GM23338 (cell line): ENCODE results near the gene DRC3. TPM values are rescaled to one million over a fixed set of nuclear protein-coding genes. Genes with fewer than 3 reads are reported as not detected.

Experiments
- ATAC-seq: fragments of 200-7000 bp; cut with Tn5 transposase; 3 replicates; pipeline ENCODE4 v1.9.1; 2020
- DNase-seq: peaks from one replicate; pipeline ENCODE4 v3.0.0-alpha.2; 2015; ENCODE audit warnings: low spot score
- H2AFZ ChIP-seq: fragments of 200-600 bp; sonication (generic); 2 replicates; pipeline ENCODE4 v1.8.0; 2016; ENCODE audit warnings: antibody characterized with exemption, mild to moderate bottlenecking, moderate library complexity
- H3F3A ChIP-seq: fragments of 200-600 bp; sonication (generic); replicated peaks from 2 replicates; pipeline ENCODE4 v1.8.0; 2017; ENCODE audit warnings: antibody characterized with exemption, mixed run types, low read depth
- H3K27ac ChIP-seq: fragments of 200-600 bp; sonication (generic); 2 replicates; pipeline ENCODE4 v1.6.1; 2016; ENCODE audit warnings: low read depth
- H3K27me3 ChIP-seq: fragments of 200-600 bp; sonication (generic); 2 replicates; pipeline ENCODE4 v1.8.0; 2016; ENCODE audit warnings: mild to moderate bottlenecking, mixed run types, moderate library complexity; ENCODE audit not compliant: insufficient read depth
- H3K36me3 ChIP-seq: fragments of 200-600 bp; sonication (generic); 2 replicates; pipeline ENCODE4 v1.8.0; 2016; ENCODE audit warnings: mild to moderate bottlenecking; ENCODE audit not compliant: insufficient read depth
- H3K4me1 ChIP-seq: fragments of 200-600 bp; sonication (generic); 2 replicates; pipeline ENCODE4 v1.8.0; 2016; ENCODE audit warnings: mild to moderate bottlenecking, moderate library complexity; ENCODE audit not compliant: insufficient read depth
- H3K4me2 ChIP-seq: fragments of 200-600 bp; sonication (generic); 2 replicates; pipeline ENCODE4 v1.7.1; 2017; ENCODE audit warnings: mixed run types
- H3K4me3 ChIP-seq: fragments of 200-600 bp; sonication (generic); 2 replicates; pipeline ENCODE4 v1.6.1; 2016; ENCODE audit warnings: mixed run types
- H3K79me2 ChIP-seq: fragments of 200-600 bp; sonication (generic); replicated peaks from 2 replicates; pipeline ENCODE4 v1.8.0; 2017; ENCODE audit warnings: mild to moderate bottlenecking; ENCODE audit not compliant: insufficient read depth
- H3K9me2 ChIP-seq: fragments of 200-600 bp; sonication (generic); 2 replicates; pipeline ENCODE4 v1.8.0; 2017; ENCODE audit not compliant: insufficient read depth
- H4K20me1 ChIP-seq: fragments of 200-600 bp; sonication (generic); replicated peaks from 2 replicates; pipeline ENCODE4 v1.8.0; 2017; ENCODE audit warnings: mild to moderate bottlenecking; ENCODE audit not compliant: insufficient read depth
- H3K27ac Mint-ChIP-seq: 2 replicates; pipeline ENCODE4 v1.8.0; 2020; ENCODE audit warnings: inconsistent platforms, mild to moderate bottlenecking, moderate library complexity, mixed read lengths
- H3K27me3 Mint-ChIP-seq: 3 replicates; pipeline ENCODE4 v1.8.0; 2022; ENCODE audit warnings: low read depth, mild to moderate bottlenecking, moderate library complexity, mixed read lengths, inconsistent platforms; ENCODE audit not compliant: insufficient read depth, poor library complexity
- H3K36me3 Mint-ChIP-seq: 3 replicates; pipeline ENCODE4 v1.8.0; 2021; ENCODE audit warnings: low read depth, mild to moderate bottlenecking, inconsistent platforms, moderate library complexity, mixed read lengths
- H3K4me1 Mint-ChIP-seq: 3 replicates; pipeline ENCODE4 v1.8.0; 2020; ENCODE audit warnings: mild to moderate bottlenecking, inconsistent platforms, mixed read lengths
- H3K4me3 Mint-ChIP-seq: 3 replicates; pipeline ENCODE4 v1.8.0; 2021; ENCODE audit warnings: moderate library complexity, mild to moderate bottlenecking, inconsistent platforms, mixed read lengths
- H3K9me3 Mint-ChIP-seq: 3 replicates; pipeline ENCODE4 v1.8.0; 2020; ENCODE audit warnings: moderate library complexity, mild to moderate bottlenecking, inconsistent platforms, mixed read lengths
- CREB1 ChIP-seq: fragments of 250-450 bp; sonication (Bioruptor Pico); IDR thresholded peaks from 2 replicates; pipeline ENCODE4 v1.5.0; 2020; ENCODE audit warnings: low read depth, mild to moderate bottlenecking, moderate library complexity
- CTCF ChIP-seq, 2 experiments: fragments of 200-600 bp in 1 of 2; sonication (generic) in 1 of 2; conservative IDR thresholded peaks; 2 replicates each; pipeline versions ENCODE4 v1.5.1 to v1.6.1; 2016 to 2017; ENCODE audit warnings: antibody characterized with exemption in 2 of 2, low read depth in 2 of 2, mild to moderate bottlenecking in 2 of 2, moderate library complexity in 1 of 2
- ETS1 ChIP-seq: IDR thresholded peaks from 2 replicates; pipeline ENCODE4 v1.6.1; 2016; ENCODE audit warnings: antibody characterized with exemption
- EZH2 ChIP-seq: fragments of 200-600 bp; sonication (generic); IDR thresholded peaks from one replicate; pipeline ENCODE4 v1.8.0; 2017; ENCODE audit warnings: antibody characterized with exemption, mild to moderate bottlenecking, low read depth; ENCODE audit not compliant: unreplicated experiment
- EZH2phosphoT487 ChIP-seq: fragments of 200-600 bp; sonication (generic); IDR thresholded peaks from one replicate; pipeline ENCODE4 v1.8.1; 2018; ENCODE audit warnings: antibody characterized with exemption; ENCODE audit not compliant: unreplicated experiment
- JUNB ChIP-seq: IDR thresholded peaks from one replicate; pipeline ENCODE4 v1.6.1; 2016; ENCODE audit warnings: antibody characterized with exemption; ENCODE audit not compliant: unreplicated experiment
- NANOG ChIP-seq: IDR thresholded peaks from 2 replicates; pipeline ENCODE4 v1.6.1; 2016; ENCODE audit warnings: antibody characterized with exemption, borderline replicate concordance
- POLR2AphosphoS5 ChIP-seq: IDR thresholded peaks from 2 replicates; pipeline ENCODE4 v1.6.1; 2016; ENCODE audit warnings: antibody characterized with exemption, low read depth
- REST ChIP-seq: IDR thresholded peaks from one replicate; pipeline ENCODE4 v1.6.1; 2018; ENCODE audit warnings: antibody characterized with exemption; ENCODE audit not compliant: unreplicated experiment
- STAT1 ChIP-seq: IDR thresholded peaks from one replicate; pipeline ENCODE4 v1.6.1; 2016; ENCODE audit warnings: antibody characterized with exemption; ENCODE audit not compliant: unreplicated experiment
- ZNF114 ChIP-seq: fragments of 250-450 bp; sonication (Bioruptor Pico); IDR thresholded peaks from 2 replicates; pipeline ENCODE4 v1.5.0; 2020; ENCODE audit warnings: mild to moderate bottlenecking, moderate library complexity
- ZNF331 ChIP-seq: fragments of 250-450 bp; sonication (Bioruptor Pico); IDR thresholded peaks from 2 replicates; pipeline ENCODE4 v1.5.0; 2020; ENCODE audit warnings: low read depth, mild to moderate bottlenecking, moderate library complexity
- ZNF462 ChIP-seq: fragments of 250-450 bp; sonication (Bioruptor Pico); IDR thresholded peaks from 2 replicates; pipeline ENCODE4 v1.5.0; 2020; ENCODE audit warnings: mild to moderate bottlenecking, moderate library complexity
- polyA plus RNA-seq: library from polyadenylated mRNA; unstranded; fragments of >200 nt; fragmentation: Nextera tagmentation; extraction: Ambion mirVana; gene quantifications from 2 replicates; pipeline ENCODE4 v1.2.1, GENCODE V29; 2016
- total RNA-seq: library from RNA; depleted of rRNA; stranded (reverse); fragments of >200 nt; shearing (Covaris generic); gene quantifications from 2 replicates; pipeline ENCODE4 v1.2.3, GENCODE V29; 2014

DRC3 gene
- total and polyA plus RNA-seq, 2 experiments from 2014 or later: 1.1 TPM; not detected in 1

- H3K4me1 ChIP-seq: no peaks in the 10 kb centered on the region
- no peaks in the 10 kb centered on the region for H3K79me2 ChIP-seq
- Mint-ChIP-seq H3K36me3 (no peaks in the 10 kb centered on the region; the same call in 2 of the 3 replicates), H3K4me1 (no peaks in the 10 kb centered on the region; the same call in 2 of the 3 replicates), H3K27me3 (peaks cover 3% of the 10 kb centered on the region), H3K4me3 (no peak overlapping the region), H3K9me3 (no peaks in the 10 kb centered on the region; the same call in 2 of the 3 replicates), H3K27ac (no peak overlapping the region)
- no peaks in the 10 kb centered on the region for H4K20me1 ChIP-seq
- no peaks in the 10 kb centered on the region for H3K36me3 ChIP-seq
- no peaks in the 10 kb centered on the region for H3K27me3 ChIP-seq
- no peak for TF ChIP-seq JUNB
- no peak for TF ChIP-seq EZH2
- TF ChIP-seq STAT1: no peak
- no peak for TF ChIP-seq ETS1
- no peak for TF ChIP-seq ZNF114 (CRISPR knock-in tag)
- TF ChIP-seq POLR2AphosphoS5: no peak
- no peak for TF ChIP-seq REST
- no peak for TF ChIP-seq CTCF (conservative IDR thresholded peaks at IDR 0.05; ENCODE audit: low read depth in 2 of 2)
- TF ChIP-seq EZH2phosphoT487: no peak
- no peak for TF ChIP-seq ZNF331
- TF ChIP-seq NANOG: no peak
- no peak for TF ChIP-seq CREB1
- no peak for TF ChIP-seq ZNF462 (CRISPR knock-in tag)
- H3F3A ChIP-seq: no peaks in the 10 kb centered on the region
- H3K4me3 ChIP-seq: no peak overlapping the region
- no peak for ATAC-seq
- H3K27ac ChIP-seq: no peak overlapping the region
- no peaks in the 10 kb centered on the region for H3K9me2 ChIP-seq
- H3K4me2 ChIP-seq: no peak overlapping the region
- H2AFZ ChIP-seq: no peak overlapping the region
- no peak for DNase-seq
Measured at GRCh38 chr17:18000030-18000408, 27.4 kb downstream of the DRC3 start.
